Kidney tubule cell (primary cell): ENCODE measurements around the gene WASF1.
A peak's percentile ranks its signal among the peaks of the same experiment; 100 is the strongest.
"Not testable (repeated sequence)": the region's sequence is repeated elsewhere in the genome, so short reads cannot be mapped to it uniquely, and the experiment has no call there.

Experiments used
- DNase-seq: peaks from one replicate; pipeline ENCODE4 v3.0.0-alpha.2; 2018; ENCODE audit warnings: low spot score

WASF1 gene

GRCh38 chr6:110173506-110174132 is 5.9 kb downstream of the WASF1 start:
- DNase-seq, result no peak

GRCh38 chr6:110170081-110170480 is 9.4 kb downstream of the WASF1 start:
- DNase-seq, result no peak

- DNase-seq, result peak; percentile 10
Observed at GRCh38 chr6:110158479-110158878, 21.0 kb downstream of the WASF1 start.

GRCh38 chr6:110147870-110148269 is 31.6 kb downstream of the WASF1 start:
- DNase-seq, result no peak

GRCh38 chr6:110140650-110141049 is 38.8 kb downstream of the WASF1 start:
- DNase-seq, result peak; percentile 19

- no peak for DNase-seq
Observed at GRCh38 chr6:110139052-110139451, 40.4 kb downstream of the WASF1 start.

- DNase-seq, result no peak
Observed at GRCh38 chr6:110137924-110138887, 41.3 kb downstream of the WASF1 start.

- no peak for DNase-seq
Observed at GRCh38 chr6:110130362-110130761, 49.1 kb downstream of the WASF1 start.

- DNase-seq, result no peak
Observed at GRCh38 chr6:110128418-110128817, 51.1 kb downstream of the WASF1 start.

- DNase-seq, result no peak
Observed at GRCh38 chr6:110125361-110125760, 54.1 kb downstream of the WASF1 start.

GRCh38 chr6:110121655-110122054 is 57.8 kb downstream of the WASF1 start:
- DNase-seq, result not testable (repeated sequence)

- DNase-seq, result no peak
Observed at GRCh38 chr6:110116258-110116657, 63.2 kb downstream of the WASF1 start.

- no peak for DNase-seq
Observed at GRCh38 chr6:110114004-110114403, 65.5 kb downstream of the WASF1 start.

GRCh38 chr6:110105296-110105695 is 74.2 kb downstream of the WASF1 start:
- DNase-seq, result no peak

- DNase-seq, result no peak
Observed at GRCh38 chr6:110103260-110103659, 76.2 kb downstream of the WASF1 start.

- DNase-seq, result no peak
Observed at GRCh38 chr6:110102411-110102810, 77.1 kb downstream of the WASF1 start.

GRCh38 chr6:110101885-110102284 is 77.6 kb downstream of the WASF1 start:
- no peak for DNase-seq

GRCh38 chr6:110098511-110099116 is 80.9 kb downstream of the WASF1 start:
- no peak for DNase-seq

GRCh38 chr6:110097443-110097842 is 82.0 kb downstream of the WASF1 start:
- DNase-seq, result no peak

GRCh38 chr6:110095935-110096334 is 83.5 kb downstream of the WASF1 start:
- DNase-seq, result no peak

GRCh38 chr6:110095101-110095500 is 84.4 kb downstream of the WASF1 start:
- no peak for DNase-seq

- DNase-seq, result no peak
Observed at GRCh38 chr6:110093981-110094380, 85.5 kb downstream of the WASF1 start.

GRCh38 chr6:110090876-110091275 is 88.6 kb downstream of the WASF1 start:
- no peak for DNase-seq
